ENCODE results near the gene RNF183. TPM values are rescaled to one million over a fixed set of nuclear protein-coding genes. Genes with fewer than 3 reads are reported as not detected.

Gene RNF183
- total and polyA plus RNA-seq, 2 of the 4 experiments (the other 2 are of a cell fraction), result not detected

DNA sequence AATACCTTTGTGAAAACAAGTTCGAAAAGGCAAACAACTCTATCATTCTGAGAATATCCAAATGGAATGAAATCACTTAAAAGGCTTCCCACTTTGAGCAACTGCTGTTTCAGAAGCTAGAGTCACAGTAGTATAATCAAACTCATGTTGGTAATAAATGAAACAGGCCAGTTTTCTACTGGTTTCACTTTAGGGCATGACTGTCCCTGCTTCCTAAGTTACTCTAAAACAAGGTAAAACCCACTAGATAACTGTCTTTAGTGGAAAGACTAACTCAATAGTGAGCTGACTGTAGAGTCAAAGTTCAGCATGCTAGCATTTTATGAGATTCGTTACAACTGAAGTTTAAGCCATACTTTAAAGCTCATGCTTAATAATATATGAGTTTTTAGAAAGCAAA, 33.8 kb downstream of the RNF183 start:
- no peak for DNase-seq
- in situ Hi-C loops (cut with MboI; ENCODE audit: low sequenced_read_pairs), result no loop called here
- CTCF ChIA-PET, result no interaction called here

More for the DNA sequence above, 33.8 kb downstream of the RNF183 start:
- no peak overlapping the region for H2BK20ac ChIP-seq (ENCODE audit: low read depth, low read length)
- no CpG with 5 or more reads among the region's 2 CpGs for WGBS, 2 experiments (ENCODE audit: extremely low coverage in 2 of 2, insufficient read length in 1 of 2)
- H4K5ac ChIP-seq (ENCODE audit: low read depth, low read length), result no peak overlapping the region
- no peak overlapping the region for H3K14ac ChIP-seq (replicated peaks; ENCODE audit: low read depth, low read length)
- POLR2A ChIA-PET (ENCODE audit: unreplicated experiment), result no interaction called here
- H4K91ac ChIP-seq (ENCODE audit: insufficient read depth, low read depth, low read length), result no peak overlapping the region
- H3K9me3 ChIP-seq (ENCODE audit: control insufficient read depth, insufficient read depth, low read length), result no peaks in the 10 kb centered on the region
- no peak for ATAC-seq (ENCODE audit: low read depth)
- no peak overlapping the region for H3K4me2 ChIP-seq (ENCODE audit: low read depth, low read length)
- H3K4me1 ChIP-seq (ENCODE audit: control insufficient read depth, insufficient read depth, low read length), result no peaks in the 10 kb centered on the region
- H2AK5ac ChIP-seq (ENCODE audit: low read depth, low read length), result no peak overlapping the region
- H4K8ac ChIP-seq (ENCODE audit: low read depth in 2 of 2, low read length in 2 of 2), result no peak overlapping the region
- no peak overlapping the region for H2AK9ac ChIP-seq (replicated peaks; ENCODE audit: low read depth, low read length, poor library complexity)
- no peaks in the 10 kb centered on the region for H3K27me3 ChIP-seq (ENCODE audit: control insufficient read depth, insufficient read depth, low read length)
- TF ChIP-seq CHD1 (IDR thresholded peaks at IDR 0.05; ENCODE audit: low read depth, low read length) (no peak), MAFK (IDR thresholded peaks at IDR 0.05; ENCODE audit: low read depth, low read length) (no peak), MXI1 (IDR thresholded peaks at IDR 0.05; ENCODE audit: borderline replicate concordance, low read depth, low read length) (no peak), RAD21 (IDR thresholded peaks at IDR 0.05; ENCODE audit: low read length) (no peak), MAZ (IDR thresholded peaks at IDR 0.05; ENCODE audit: borderline replicate concordance, low read depth, low read length) (no peak), FOS (IDR thresholded peaks at IDR 0.05; ENCODE audit: low read depth, low read length) (no peak), POLR2A (IDR thresholded peaks at IDR 0.05; ENCODE audit: low read depth, low read length) (no peak)
- no peak overlapping the region for H3K56ac ChIP-seq (ENCODE audit: extremely low read depth, insufficient read depth, low read length)
- H2BK5ac ChIP-seq (ENCODE audit: low read depth, low read length, poor library complexity, severe bottlenecking), result no peak overlapping the region
- no peak overlapping the region for H3K23ac ChIP-seq (ENCODE audit: low read depth, low read length)
- intact Hi-C loops (cut with micrococcal nuclease), result loop anchor here (10.0 kb wide), 1 partner anchor 75 kb away; no protein-coding TSS in a partner anchor
- no peak overlapping the region for H2AFZ ChIP-seq (replicated peaks; ENCODE audit: low read length, poor library complexity)
- H3K79me1 ChIP-seq (ENCODE audit: low read depth in 1 of 2, low read length in 2 of 2), result peaks cover 6 to 18% of the 10 kb centered on the region in 2 experiments; a peak in 3 of 4 replicates
- H3K9me1 ChIP-seq (ENCODE audit: insufficient read depth, low read length), result no peaks in the 10 kb centered on the region
- H3K4me3 ChIP-seq (ENCODE audit: insufficient read depth, low read depth, low read length), result no peak overlapping the region
- no peak overlapping the region for H3K27ac ChIP-seq (ENCODE audit: insufficient read depth, low read length)
- H3K9ac ChIP-seq (ENCODE audit: low read depth, low read length), result no peak overlapping the region
- peaks cover 30% of the 10 kb centered on the region for H3K36me3 ChIP-seq (ENCODE audit: control insufficient read depth, insufficient read depth, low read length)
- H3K4ac ChIP-seq (ENCODE audit: low read depth, low read length), result no peak overlapping the region
- H2BK15ac ChIP-seq (ENCODE audit: low read depth, low read length), result no peak overlapping the region
- no peak overlapping the region for H2BK120ac ChIP-seq (ENCODE audit: low read depth, low read length)
- dilution Hi-C loops (cut with HindIII; ENCODE audit: low sequenced_read_pairs, unreplicated experiment), result no loop called here
- no peak overlapping the region for H3K18ac ChIP-seq (ENCODE audit: low read depth, low read length)
- H4K20me1 ChIP-seq (ENCODE audit: insufficient read depth, low read length), result no peaks in the 10 kb centered on the region
- BruUV-seq (replicated peaks), result no TSS peak
